HG03135 (cell line): ENCODE data around the gene STUM.
"Not testable (repeated sequence)": the region's sequence is repeated elsewhere in the genome, so short reads cannot be mapped to it uniquely, and the experiment has no call there.

Experiments
- ATAC-seq: cut with Tn5 transposase; IDR thresholded peaks from one replicate; pipeline ENCODE4 v1.9.1; 2021; ENCODE audit warnings: mild to moderate bottlenecking, moderate library complexity; ENCODE audit not compliant: unreplicated experiment

Gene STUM

DNA sequence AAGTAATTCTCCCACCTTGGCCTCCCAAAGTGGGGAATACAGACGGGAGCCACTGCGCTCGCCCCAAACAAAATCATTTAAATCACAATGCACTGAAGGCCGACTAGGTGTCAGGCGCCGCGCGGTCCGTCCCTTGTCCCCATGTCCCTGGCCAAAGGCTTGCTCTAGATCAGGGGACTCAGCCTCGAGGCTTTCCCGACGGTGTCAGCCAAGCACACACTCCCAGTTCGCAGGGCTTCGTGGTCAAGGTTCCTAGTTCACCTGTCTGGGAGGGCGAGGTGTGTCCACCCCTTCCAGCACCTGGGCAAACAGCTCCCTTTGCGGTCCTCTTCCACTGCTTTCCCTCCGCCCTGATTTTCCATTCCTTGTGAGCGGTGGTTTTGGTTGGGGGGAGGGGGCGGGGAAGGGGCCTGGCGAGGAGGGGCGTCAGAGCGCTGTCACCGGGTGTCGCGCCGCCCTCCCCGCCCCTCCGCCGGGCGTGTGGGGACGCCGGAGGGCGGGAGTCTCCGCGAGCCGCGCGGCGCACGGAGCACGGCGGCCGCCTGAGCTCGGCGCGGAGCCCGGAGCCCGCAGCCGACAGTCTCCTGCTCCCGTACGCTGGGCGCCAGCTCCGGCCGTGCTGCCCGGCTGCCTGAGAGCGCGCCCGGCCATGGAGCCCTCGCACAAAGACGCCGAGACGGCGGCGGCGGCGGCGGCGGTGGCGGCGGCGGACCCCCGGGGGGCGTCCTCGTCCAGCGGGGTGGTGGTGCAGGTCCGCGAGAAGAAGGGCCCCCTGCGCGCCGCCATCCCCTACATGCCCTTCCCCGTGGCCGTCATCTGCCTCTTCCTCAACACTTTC, at the start of gene STUM:
STUM (plus strand) TSS at position 509 of the 838 bp plus-strand sequence; CDS start at position 650, 141 bp downstream.
- no peak for ATAC-seq

- not testable (repeated sequence) for ATAC-seq
Measured at GRCh38 chr1:226499699-226500098, 48.9 kb upstream of the STUM start.

GRCh38 chr1:226506021-226506420, 42.5 kb upstream of the STUM start:
- no peak for ATAC-seq

DNA sequence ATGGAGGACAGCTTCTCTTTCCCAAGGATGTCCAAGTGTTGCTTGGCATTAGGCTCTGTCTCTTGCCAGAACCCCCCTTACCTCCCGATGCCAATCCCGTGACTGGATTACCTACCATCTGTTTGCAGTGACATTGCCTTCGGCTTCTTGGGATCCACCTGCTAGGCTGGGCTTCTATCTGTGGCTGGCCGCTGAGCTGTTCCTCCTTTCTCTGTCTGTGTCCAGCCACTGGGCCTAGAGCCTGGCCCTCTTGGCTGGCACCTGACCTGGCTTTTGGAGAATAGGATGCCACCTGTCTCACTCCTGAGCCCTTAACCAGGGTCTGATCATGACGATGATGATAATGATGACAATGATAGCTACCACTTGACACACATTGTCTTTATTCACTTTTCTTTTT, 41.6 kb upstream of the STUM start:
- ATAC-seq: no peak

GRCh38 chr1:226510453-226510852, 38.1 kb upstream of the STUM start:
- ATAC-seq: no peak

DNA sequence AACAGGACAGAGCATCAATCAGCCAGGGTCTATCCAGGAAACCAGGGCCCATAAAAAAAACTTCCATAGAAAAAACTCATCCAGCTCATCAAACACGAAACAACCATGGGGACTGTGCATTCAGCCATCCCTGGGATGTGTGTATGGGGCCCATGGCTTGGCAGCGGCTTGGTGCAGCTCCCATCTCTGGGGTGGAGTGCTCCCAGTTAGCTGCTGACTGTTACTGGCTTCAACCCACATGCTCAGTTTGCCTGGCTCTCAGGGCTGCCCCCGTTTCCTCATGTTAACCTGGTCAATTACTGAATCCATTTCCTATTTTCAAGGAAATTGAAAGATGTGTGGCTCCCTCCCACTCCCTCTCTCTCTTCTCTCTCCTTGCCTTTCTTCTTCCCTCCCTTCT, 37.3 kb upstream of the STUM start:
- ATAC-seq: no peak

DNA sequence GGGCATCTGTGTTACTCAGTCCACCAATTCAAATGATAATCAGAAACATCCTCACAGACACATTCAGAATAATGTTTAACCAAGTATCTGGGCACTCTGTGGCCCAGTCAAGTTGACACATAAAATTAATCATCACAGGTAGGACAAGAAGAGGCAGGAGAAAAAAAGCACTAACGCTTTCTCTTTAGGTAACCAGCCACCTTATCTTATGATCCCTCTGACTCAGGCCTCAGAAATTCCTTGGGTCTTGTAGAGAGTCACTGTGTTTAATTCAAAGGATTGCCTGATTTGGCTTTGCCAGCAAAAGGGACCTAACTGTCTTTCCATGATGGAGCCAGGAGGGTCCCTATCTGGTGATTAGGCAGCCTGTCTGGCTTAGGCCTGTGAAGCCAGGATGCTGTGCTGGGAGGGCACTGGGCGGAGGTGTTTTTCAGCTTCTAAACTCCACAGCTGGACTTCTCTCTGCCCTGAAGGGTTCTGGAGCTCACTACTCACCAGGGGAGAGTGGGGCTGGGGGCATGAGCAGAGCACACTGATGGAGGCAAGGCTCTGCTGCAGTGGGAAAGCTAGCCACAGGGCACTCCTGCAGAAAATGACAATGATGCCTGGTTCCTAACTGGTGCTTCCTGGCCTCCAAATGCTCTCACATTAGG, 36.4 kb upstream of the STUM start:
- ATAC-seq: no peak

GRCh38 chr1:226518375-226518774, 30.2 kb upstream of the STUM start:
- ATAC-seq: no peak

- no peak for ATAC-seq
Measured at GRCh38 chr1:226519135-226519534, 29.4 kb upstream of the STUM start.

GRCh38 chr1:226519716-226520598, 28.6 kb upstream of the STUM start:
- no peak for ATAC-seq

DNA sequence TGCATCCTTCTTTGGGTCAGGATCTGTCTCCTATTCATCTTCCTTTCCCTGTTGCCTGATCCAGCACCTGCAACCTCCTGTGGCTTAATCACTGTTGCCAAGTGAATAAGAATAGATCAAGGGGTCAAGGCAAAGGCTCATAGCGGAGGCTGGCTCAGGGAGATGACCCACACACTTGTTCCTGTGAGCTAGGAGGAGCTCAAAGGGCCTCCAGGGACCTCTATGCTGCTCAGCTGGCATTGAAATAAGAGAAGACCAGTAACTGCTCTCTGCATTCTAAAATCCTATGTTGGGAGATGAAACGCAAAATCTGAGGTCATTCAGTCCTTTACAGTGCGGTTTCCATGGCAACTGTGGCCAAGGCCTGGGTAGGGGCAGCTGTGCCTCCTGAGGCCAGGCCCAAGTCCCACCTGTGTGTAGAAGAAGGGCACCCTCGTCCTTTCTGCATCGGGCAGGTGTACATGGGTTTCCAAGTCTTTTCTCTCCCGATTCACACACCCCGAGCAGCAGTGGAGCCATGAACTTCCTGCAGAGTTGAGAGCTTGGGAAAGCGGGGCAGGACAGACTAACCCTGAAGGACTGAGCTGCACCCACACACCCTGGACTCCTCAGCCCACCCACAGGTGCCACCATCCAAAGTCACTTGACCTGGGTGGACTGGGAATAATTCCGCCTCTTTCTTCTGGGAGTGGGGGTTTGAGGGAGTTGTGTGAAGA, 27.8 kb upstream of the STUM start:
- ATAC-seq: no peak

- no peak for ATAC-seq
Measured at GRCh38 chr1:226523646-226524406, 24.7 kb upstream of the STUM start.

DNA sequence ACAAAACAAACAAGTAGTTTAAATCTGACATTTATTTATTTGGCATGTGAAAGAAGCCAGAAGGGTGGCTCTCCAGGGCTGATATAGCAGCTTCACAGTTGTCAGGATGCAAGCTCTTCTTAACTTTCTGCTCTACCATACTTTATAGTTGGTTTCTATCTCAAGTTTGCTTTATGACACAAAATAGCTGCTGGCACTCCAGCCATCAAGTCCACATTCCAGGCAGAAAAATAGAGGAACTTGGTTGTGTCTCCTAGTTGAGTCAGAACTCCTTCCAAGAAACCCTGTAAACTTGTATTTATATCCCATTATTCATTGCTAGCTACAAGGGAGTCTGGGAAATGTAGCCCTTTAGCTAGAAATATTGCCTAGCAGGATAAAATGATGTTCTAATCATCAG, 24.0 kb upstream of the STUM start:
- no peak for ATAC-seq

GRCh38 chr1:226525750-226526149, 22.8 kb upstream of the STUM start:
- no peak for ATAC-seq

DNA sequence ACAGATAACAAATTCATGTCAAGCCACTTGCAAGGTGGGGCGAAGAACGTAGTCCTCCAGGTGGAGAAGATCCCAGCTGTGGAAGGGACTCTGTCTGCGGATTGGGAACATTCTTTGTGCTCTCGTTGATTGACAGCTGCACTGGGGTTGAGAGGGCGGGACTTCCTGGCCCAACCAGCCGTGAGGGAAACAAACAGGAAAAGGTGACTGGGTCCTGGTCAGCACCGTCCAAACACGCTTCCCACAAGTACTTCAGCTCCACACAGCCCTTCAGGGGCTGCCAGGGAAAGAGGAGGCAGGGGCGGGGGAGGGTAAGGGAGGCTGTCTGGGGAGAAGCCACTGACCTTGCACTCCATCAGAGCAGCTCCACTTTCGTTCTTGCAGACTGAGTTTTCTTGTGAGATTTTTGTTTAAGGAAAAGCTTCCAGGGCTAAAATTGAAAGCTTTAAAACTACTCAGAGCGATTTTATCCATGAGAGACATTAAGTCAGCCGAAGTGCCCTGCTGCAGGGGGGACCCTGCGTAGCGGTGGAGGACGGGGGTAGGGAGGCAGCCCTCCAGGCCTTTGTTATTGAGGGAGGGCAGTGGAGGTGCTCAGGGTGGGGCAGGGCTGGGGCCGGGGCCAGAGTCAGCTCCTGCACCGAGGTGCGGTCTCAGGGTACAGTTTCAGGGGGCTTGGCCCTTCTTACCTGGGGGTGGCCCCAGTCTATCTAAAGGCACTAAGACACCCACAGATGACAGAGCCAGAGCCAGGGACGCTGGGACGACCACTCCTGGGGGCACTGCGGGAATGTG, 21.6 kb upstream of the STUM start:
- no peak for ATAC-seq

DNA sequence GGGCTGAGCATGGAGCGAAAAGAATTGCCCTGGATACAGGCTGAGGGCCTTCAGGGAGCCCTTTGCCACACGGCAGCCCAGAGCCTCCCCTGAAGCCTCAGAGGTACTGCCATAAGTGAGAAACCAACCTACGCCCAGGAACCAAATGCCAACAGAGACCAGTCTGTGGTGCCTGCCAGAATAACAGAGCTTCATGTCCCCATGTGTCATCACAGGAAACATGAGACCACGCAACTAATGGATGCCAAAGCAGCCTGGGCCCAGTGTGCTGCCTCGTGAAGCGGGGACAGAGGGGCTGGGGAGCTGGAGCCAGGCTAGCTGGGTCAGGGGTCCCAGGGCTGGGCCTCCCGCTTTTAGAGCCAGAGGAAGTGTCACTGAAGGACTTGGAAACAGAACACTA, 18.7 kb upstream of the STUM start:
- no peak for ATAC-seq

- ATAC-seq: no peak
Measured at GRCh38 chr1:226530591-226530990, 18.0 kb upstream of the STUM start.

DNA sequence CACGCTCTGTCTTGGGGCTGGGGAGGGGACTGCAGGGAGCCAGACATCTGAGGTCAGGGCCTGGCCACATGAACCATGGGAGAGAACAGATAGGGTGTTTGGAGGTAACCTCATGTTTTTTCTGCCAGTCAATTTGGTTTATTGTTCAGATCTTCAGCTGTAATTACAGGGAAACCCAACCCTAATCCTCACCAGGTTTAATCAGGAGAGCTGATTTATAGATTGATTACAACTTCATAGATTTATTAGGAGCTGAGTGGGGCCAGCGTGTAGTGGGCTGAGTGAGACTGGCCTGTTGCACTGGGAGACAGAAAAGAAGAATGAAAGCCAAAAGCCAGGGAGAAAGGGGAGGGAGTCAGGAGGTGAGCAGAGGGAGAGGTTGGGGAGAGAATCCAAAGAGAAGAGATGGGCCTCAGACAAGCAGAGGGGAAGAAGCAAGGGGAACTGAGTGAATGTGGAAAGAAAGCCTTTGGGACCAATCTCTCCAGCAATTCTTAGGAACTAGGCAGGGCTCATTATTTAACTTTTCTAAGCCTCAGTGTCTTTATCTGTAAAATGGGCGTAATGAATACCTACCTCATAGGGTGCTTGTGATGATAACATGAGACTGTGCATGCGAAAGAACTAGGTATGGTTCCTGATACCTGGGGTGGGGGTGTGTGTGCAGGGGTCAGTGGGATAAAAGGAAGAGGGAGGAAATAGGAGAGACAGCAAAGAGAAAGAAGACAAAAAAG, 17.0 kb upstream of the STUM start:
- no peak for ATAC-seq

GRCh38 chr1:226532553-226532952, 16.0 kb upstream of the STUM start:
- ATAC-seq: no peak
